Astrocyte (in vitro differentiated cells and primary cell): Measurements from ENCODE around the gene PMEL. TPM values are rescaled to one million over a fixed set of nuclear protein-coding genes. Genes with fewer than 3 reads are reported as not detected.

Experiments used
- DNase-seq: peaks from one replicate; pipeline ENCODE4 v3.0.0-alpha.2; 2010; ENCODE audit warnings: low read depth
- FAIRE-seq: peaks from 2 replicates; lab custom pipeline; 2011; peaks lifted over from hg19 to GRCh38; lab: Jason Lieb, UNC
- H2AFZ ChIP-seq: 2 replicates; pipeline ENCODE4 v1.6.0; 2012; ENCODE audit warnings: low read depth, low read length, inconsistent platforms
- H3K27ac ChIP-seq: 2 replicates; pipeline ENCODE4 v1.5.1; 2011; ENCODE audit warnings: low read depth, low read length, inconsistent platforms
- H3K27me3 ChIP-seq: 2 replicates; pipeline ENCODE4 v1.6.0; 2011; ENCODE audit warnings: low read length, inconsistent platforms; ENCODE audit not compliant: insufficient read depth
- H3K36me3 ChIP-seq: 2 replicates; pipeline ENCODE4 v1.5.1; 2011; ENCODE audit warnings: low read length, inconsistent platforms; ENCODE audit not compliant: insufficient read depth
- H3K4me1 ChIP-seq: 2 replicates; pipeline ENCODE4 v1.5.1; 2011; ENCODE audit warnings: low read length, inconsistent platforms; ENCODE audit not compliant: insufficient read depth
- H3K4me2 ChIP-seq: 2 replicates; pipeline ENCODE4 v1.6.0; 2012; ENCODE audit warnings: low read length, inconsistent platforms
- H3K4me3 ChIP-seq: 2 replicates; pipeline ENCODE4 v1.5.1; 2011; ENCODE audit warnings: low read depth, mild to moderate bottlenecking, low read length, inconsistent platforms; ENCODE audit not compliant: insufficient read depth
- H3K79me2 ChIP-seq: 2 replicates; pipeline ENCODE4 v1.6.0; 2012; ENCODE audit warnings: mild to moderate bottlenecking, low read length, inconsistent platforms; ENCODE audit not compliant: insufficient read depth
- H3K9ac ChIP-seq: 2 replicates; pipeline ENCODE4 v1.6.0; 2012; ENCODE audit warnings: mild to moderate bottlenecking, low read length, inconsistent platforms
- H3K9me3 ChIP-seq: 2 replicates; pipeline ENCODE4 v1.5.1; 2012; ENCODE audit warnings: low read depth, mild to moderate bottlenecking, low read length, inconsistent platforms; ENCODE audit not compliant: insufficient read depth
- H4K20me1 ChIP-seq: 2 replicates; pipeline ENCODE4 v1.6.0; 2012; ENCODE audit warnings: low read length, inconsistent platforms; ENCODE audit not compliant: insufficient read depth
- H3K27ac Mint-ChIP-seq: one replicate; pipeline ENCODE4 v1.8.0; 2021; ENCODE audit warnings: mild to moderate bottlenecking, mixed read lengths; ENCODE audit not compliant: unreplicated experiment
- H3K27me3 Mint-ChIP-seq: one replicate; pipeline ENCODE4 v1.8.0; 2021; ENCODE audit warnings: low read depth, mixed read lengths; ENCODE audit not compliant: unreplicated experiment
- H3K36me3 Mint-ChIP-seq: one replicate; pipeline ENCODE4 v1.8.0; 2021; ENCODE audit warnings: low read depth, mixed read lengths; ENCODE audit not compliant: unreplicated experiment
- H3K4me1 Mint-ChIP-seq: one replicate; pipeline ENCODE4 v1.8.0; 2021; ENCODE audit warnings: low read depth, mixed read lengths; ENCODE audit not compliant: unreplicated experiment
- H3K4me3 Mint-ChIP-seq: one replicate; pipeline ENCODE4 v1.8.0; 2021; ENCODE audit warnings: mild to moderate bottlenecking, moderate library complexity, mixed read lengths; ENCODE audit not compliant: unreplicated experiment
- H3K9me3 Mint-ChIP-seq: one replicate; pipeline ENCODE4 v1.8.0; 2021; ENCODE audit warnings: mild to moderate bottlenecking, mixed read lengths; ENCODE audit not compliant: unreplicated experiment
- CTCF ChIP-seq: IDR thresholded peaks from 2 replicates; pipeline ENCODE4 v1.5.1; 2011; ENCODE audit warnings: low read depth, mild to moderate bottlenecking, inconsistent platforms, low read length, moderate library complexity; ENCODE audit not compliant: insufficient read depth
- EZH2 ChIP-seq: IDR thresholded peaks from 2 replicates; pipeline ENCODE4 v1.6.1; 2012; ENCODE audit warnings: mild to moderate bottlenecking, low read length, inconsistent platforms; ENCODE audit not compliant: insufficient read depth
- total RNA-seq: library from RNA; stranded (reverse); gene quantifications from 2 replicates; pipeline ENCODE4 v1.2.1, GENCODE V29; 2021

Gene PMEL
- total RNA-seq, 1 donor from 2014 or later = 13.8 TPM

GRCh38 chr12:56011509-56012090 lies 45.8 kb upstream of the PMEL start:
- Mint-ChIP-seq H3K4me3 (no peak overlapping the region), H3K27me3 (no peaks in the 10 kb centered on the region), H3K9me3 (no peaks in the 10 kb centered on the region), H3K27ac (peak overlapping the region; percentile 26), H3K36me3 (no peaks in the 10 kb centered on the region), H3K4me1 (peaks cover 16% of the 10 kb centered on the region)
- H2AFZ ChIP-seq = no peak overlapping the region
- no peaks in the 10 kb centered on the region for H4K20me1 ChIP-seq
- TF ChIP-seq EZH2 (no peak), CTCF (no peak)
- H3K9ac ChIP-seq = no peak overlapping the region
- no peaks in the 10 kb centered on the region for H3K36me3 ChIP-seq
- H3K4me2 ChIP-seq = no peak overlapping the region
- H3K27me3 ChIP-seq = no peaks in the 10 kb centered on the region
- no peak overlapping the region for H3K4me3 ChIP-seq
- FAIRE-seq = no peak
- DNase-seq = no peak
- H3K27ac ChIP-seq = no peak overlapping the region
- no peaks in the 10 kb centered on the region for H3K4me1 ChIP-seq
- no peaks in the 10 kb centered on the region for H3K9me3 ChIP-seq
- H3K79me2 ChIP-seq = no peaks in the 10 kb centered on the region

GRCh38 chr12:56010111-56010570 lies 44.3 kb upstream of the PMEL start:
- Histone ChIP-seq H3K27ac (no peak overlapping the region), H3K4me1 (no peaks in the 10 kb centered on the region), H2AFZ (no peak overlapping the region), H3K4me3 (no peak overlapping the region), H3K27me3 (no peaks in the 10 kb centered on the region), H3K9me3 (no peaks in the 10 kb centered on the region), H3K36me3 (no peaks in the 10 kb centered on the region), H3K79me2 (no peaks in the 10 kb centered on the region), H3K4me2 (no peak overlapping the region), H4K20me1 (no peaks in the 10 kb centered on the region), H3K9ac (no peak overlapping the region)
- Mint-ChIP-seq H3K9me3 (no peaks in the 10 kb centered on the region), H3K36me3 (no peaks in the 10 kb centered on the region), H3K4me3 (no peak overlapping the region), H3K27me3 (no peaks in the 10 kb centered on the region), H3K27ac (no peak overlapping the region), H3K4me1 (peaks cover 16% of the 10 kb centered on the region)
- FAIRE-seq (no peak), DNase-seq (no peak)
- TF ChIP-seq CTCF (no peak), EZH2 (no peak)
